ENCODE measurements around the gene GDAP1L1. TPM values are rescaled to one million over a fixed set of nuclear protein-coding genes. Genes with fewer than 3 reads are reported as not detected.

GDAP1L1 gene
- total and polyA plus RNA-seq, 8 donors: 0.18 to 0.53 (median 0.38) TPM; not detected in 2

DNA sequence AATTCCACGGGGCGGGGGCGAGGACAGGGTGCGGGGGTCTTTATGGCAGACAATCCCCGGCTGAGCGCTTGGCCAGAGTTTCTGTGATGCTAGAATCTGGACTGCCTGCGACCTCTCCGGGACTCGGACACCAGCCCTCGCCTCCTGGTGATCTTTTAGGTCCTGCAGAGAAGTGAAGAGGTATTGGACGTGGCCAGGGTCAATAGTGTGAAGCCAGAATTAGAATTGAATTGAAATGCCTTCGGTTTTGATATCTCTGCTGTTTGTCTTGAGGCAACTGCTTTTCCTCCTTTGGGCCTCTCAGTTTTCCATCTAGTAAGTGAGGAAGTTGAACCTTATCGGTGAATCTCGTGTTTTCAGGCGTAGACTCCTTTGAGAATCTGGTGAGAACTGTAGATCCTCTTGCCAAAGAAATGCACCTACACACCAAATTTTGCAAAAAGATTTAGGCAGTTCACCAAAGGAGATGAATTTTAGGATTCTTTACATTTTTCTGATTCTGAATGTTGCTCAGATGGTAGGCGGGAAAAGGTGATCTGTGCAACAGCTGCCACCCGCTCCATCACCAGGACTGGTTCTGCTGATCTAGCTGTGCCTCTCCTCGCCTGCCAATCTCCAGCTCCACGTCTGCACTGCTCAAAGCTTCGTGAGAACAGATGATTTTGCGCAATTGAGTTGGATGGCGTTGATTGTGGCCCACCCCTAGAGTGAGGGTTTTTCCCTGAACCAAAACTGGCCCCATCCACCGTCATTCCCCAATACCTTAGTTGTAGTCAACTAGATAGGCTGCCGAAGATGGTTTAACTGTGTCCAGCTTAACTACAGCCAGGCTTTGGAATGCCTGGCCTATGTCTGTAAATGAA, 35.7 kb upstream of the GDAP1L1 start:
- peak in 1 of 4 donors; percentile 34 for DNase-seq
- intact Hi-C loops (cut with DNase I): loop anchor here in 1 of 2 donors (10.0 kb wide), 2 partner anchors 173 to 253 kb away; no protein-coding TSS in a partner anchor
- ATAC-seq: no peak
- Histone ChIP-seq H3K9me3 (no peaks in the 10 kb centered on the region), H3K4me3 (peak overlapping the region; percentile 57 to 98), H3K27ac (peak overlapping the region; percentile 96 to 97), H3K36me3 (peaks cover 0 to 5% of the 10 kb centered on the region in 2 donors), H3K27me3 (no peaks in the 10 kb centered on the region), H3K4me1 (peaks cover 27 to 55% of the 10 kb centered on the region in 2 donors)
- TF ChIP-seq, protein P1, sequence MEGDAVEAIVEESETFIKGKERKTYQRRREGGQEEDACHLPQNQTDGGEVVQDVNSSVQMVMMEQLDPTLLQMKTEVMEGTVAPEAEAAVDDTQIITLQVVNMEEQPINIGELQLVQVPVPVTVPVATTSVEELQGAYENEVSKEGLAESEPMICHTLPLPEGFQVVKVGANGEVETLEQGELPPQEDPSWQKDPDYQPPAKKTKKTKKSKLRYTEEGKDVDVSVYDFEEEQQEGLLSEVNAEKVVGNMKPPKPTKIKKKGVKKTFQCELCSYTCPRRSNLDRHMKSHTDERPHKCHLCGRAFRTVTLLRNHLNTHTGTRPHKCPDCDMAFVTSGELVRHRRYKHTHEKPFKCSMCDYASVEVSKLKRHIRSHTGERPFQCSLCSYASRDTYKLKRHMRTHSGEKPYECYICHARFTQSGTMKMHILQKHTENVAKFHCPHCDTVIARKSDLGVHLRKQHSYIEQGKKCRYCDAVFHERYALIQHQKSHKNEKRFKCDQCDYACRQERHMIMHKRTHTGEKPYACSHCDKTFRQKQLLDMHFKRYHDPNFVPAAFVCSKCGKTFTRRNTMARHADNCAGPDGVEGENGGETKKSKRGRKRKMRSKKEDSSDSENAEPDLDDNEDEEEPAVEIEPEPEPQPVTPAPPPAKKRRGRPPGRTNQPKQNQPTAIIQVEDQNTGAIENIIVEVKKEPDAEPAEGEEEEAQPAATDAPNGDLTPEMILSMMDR (IDR thresholded peaks at IDR 0.05): no peak

DNA sequence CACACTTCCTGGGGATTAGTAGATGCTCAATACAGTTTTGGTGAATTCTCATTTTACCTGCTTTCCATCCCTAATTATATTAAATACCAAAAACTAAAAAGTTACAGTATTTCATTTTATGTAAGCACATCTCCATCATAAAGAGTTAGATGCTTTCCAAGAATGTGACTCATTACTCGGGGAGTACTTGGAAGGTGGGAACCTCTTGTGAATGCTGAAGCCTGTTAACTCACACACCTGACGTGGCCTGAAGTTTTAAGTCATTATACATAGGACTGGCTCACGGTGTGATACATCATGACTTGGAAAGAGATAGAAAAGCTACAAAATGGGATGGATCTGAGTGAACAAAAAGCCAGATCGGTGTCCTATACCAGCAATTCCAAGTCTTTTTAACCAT, 34.3 kb upstream of the GDAP1L1 start:
- Histone ChIP-seq H3K27me3 (no peaks in the 10 kb centered on the region), H3K4me3 (no peak overlapping the region), H3K9me3 (no peaks in the 10 kb centered on the region), H3K4me1 (peaks cover 21 to 48% of the 10 kb centered on the region in 2 donors), H3K36me3 (no peaks in the 10 kb centered on the region), H3K27ac (no peak overlapping the region)
- DNase-seq (no peak), ATAC-seq (no peak)
- intact Hi-C loops (cut with DNase I): loop anchor here in 1 of 2 donors (10.0 kb wide), 2 partner anchors 172 to 252 kb away; no protein-coding TSS in a partner anchor
- TF ChIP-seq, protein P1 (IDR thresholded peaks at IDR 0.05): no peak

DNA sequence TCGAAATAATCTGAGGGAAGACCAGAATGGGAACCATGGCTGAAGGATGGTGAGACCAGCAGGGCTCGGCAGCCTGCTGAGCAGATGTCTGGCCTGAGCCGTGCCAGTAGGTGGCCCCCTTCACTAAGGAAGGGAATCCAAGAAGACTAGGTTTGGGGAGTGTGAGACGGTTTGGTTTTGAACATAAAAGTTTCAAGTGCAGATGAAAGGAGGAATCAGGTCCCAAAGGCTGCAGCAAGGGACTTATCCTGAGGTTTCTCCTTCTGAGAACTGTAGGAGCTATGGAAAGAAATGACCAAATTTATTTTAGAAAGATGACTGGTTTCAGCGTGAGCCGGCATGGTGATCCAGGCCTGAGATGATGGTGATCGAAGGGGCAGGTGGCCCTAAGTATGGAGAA, 32.0 kb upstream of the GDAP1L1 start:
- TF ChIP-seq, protein P1 (IDR thresholded peaks at IDR 0.05): peak; percentile 67 to 74
- intact Hi-C loops (cut with DNase I): loop anchor here in 1 of 2 donors (5.0 to 10.0 kb wide), 3 partner anchors 97 to 250 kb away; partner anchors contain the start of gene FITM2

DNA sequence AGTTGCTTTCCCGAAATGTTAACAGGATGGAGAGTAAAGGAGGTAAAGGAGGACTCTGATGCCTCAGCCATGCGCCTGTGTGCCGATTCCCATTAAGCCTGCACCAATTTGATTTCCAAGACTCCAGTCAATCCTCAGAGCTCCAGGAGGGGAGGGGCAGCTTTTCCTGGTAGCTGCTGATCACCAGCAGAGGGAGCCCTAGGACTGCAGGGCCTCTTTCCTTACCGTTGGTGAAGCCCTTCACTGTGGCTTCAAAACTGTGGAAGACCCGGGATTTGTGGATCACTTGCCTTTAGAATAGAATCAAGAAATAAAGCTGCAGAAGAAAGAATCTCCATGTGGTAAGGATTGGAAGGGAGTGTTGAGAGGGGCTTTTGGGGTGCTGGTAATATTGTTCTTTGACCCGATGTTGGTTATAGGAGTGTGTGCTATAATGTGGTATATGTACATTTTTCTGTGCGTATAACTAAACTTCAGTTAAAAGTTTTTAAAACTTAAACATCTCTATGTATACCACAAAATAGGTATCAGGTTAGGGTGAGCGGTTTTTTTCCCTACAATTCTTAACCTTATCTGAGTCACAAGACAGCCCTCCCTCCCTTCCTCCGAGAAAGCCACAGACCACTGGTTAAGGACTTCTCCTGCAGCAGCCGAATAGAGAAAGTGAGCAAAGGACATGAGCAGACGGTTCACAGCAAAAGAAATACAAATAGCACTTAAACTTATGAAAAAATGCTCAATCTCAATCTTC, 29.6 kb upstream of the GDAP1L1 start:
- H3K9me3 ChIP-seq: no peaks in the 10 kb centered on the region
- H3K4me3 ChIP-seq: no peak overlapping the region
- no peaks in the 10 kb centered on the region for H3K36me3 ChIP-seq
- intact Hi-C loops (cut with DNase I): loop anchor here in 1 of 2 donors (5.0 to 10.0 kb wide), 3 partner anchors 95 to 247 kb away; partner anchors contain the start of gene FITM2
- H3K4me1 ChIP-seq: peaks cover 0 to 24% of the 10 kb centered on the region in 2 donors
- TF ChIP-seq, protein P1 (IDR thresholded peaks at IDR 0.05): peak; percentile 86 to 87
- no peak overlapping the region for H3K27ac ChIP-seq
- ATAC-seq (peak; percentile 93), DNase-seq (peak in 3 of 4 donors; percentile 70 to 80 (median 73))
- H3K27me3 ChIP-seq: no peaks in the 10 kb centered on the region

More for the DNA sequence above, 32.0 kb upstream of the GDAP1L1 start:
- Histone ChIP-seq H3K9me3 (no peaks in the 10 kb centered on the region), H3K4me1 (peaks cover 8 to 38% of the 10 kb centered on the region in 2 donors), H3K36me3 (no peaks in the 10 kb centered on the region), H3K4me3 (no peak overlapping the region), H3K27me3 (no peaks in the 10 kb centered on the region), H3K27ac (no peak overlapping the region)
- ATAC-seq (no peak), DNase-seq (peak; percentile 41 to 86 (median 71))

All from left lung (tissue), 10 donors.